Loucy (cell line): ENCODE results near the gene EPHA2.

Experiments used
- CTCF ChIP-seq: fragments of 200-600 bp; sonication (generic); conservative IDR thresholded peaks from 2 replicates; pipeline ENCODE4 v1.5.1; 2014; ENCODE audit warnings: mild to moderate bottlenecking, antibody characterized with exemption, low read length
- EZH2phosphoT487 ChIP-seq: fragments of 200-600 bp; IDR thresholded peaks from 2 replicates; pipeline ENCODE4 v1.6.1; 2018; ENCODE audit warnings: antibody characterized with exemption, mild to moderate bottlenecking, moderate library complexity, borderline replicate concordance

DNA sequence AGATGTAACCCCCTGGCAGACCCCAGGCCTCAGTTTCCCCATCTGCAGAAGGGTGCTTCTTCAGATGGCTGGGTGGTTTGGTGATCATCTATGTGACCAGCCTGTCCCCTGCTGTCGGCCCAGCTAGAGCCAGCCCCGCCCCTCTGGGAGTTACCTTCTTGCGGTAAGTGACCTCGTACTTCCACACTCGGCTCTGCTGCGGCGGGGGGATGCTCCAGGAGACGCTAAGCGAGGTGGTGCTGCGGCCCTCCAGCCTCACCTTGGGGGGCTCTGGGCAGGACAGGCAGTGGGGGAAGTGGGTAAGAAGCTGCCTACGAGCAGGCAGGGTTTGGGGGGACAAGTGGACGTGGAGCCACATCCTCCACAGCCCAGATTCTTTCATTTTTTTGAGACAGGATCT, 20.4 kb downstream of the EPHA2 start:
- TF ChIP-seq CTCF (no peak), EZH2phosphoT487 (no peak)
